Endothelial cell of umbilical vein (primary cell): Measurements from ENCODE around the gene KRTCAP2. TPM values are rescaled to one million over a fixed set of nuclear protein-coding genes. Genes with fewer than 3 reads are reported as not detected.

Experiments used
- BruUV-seq: library from RNA; stranded (reverse); fragments of 400-500 nt; replicated peaks from 2 replicates; lab custom pipeline; 2021; lab: Mats Ljungman, UMichigan
- CTCF ChIA-PET: fragments of 300-600, 350-600 bp; sonication (Branson Sonifier 250); formaldehyde crosslinking; loops from one replicate; lab custom pipeline; 2021; ENCODE audit warnings: antibody characterized with exemption, inconsistent platforms; lab: Charles Lee
- POLR2A ChIA-PET: fragments of 300-600, 350-600 bp; sonication (Branson Sonifier 250); formaldehyde crosslinking; loops from one replicate; lab custom pipeline; 2021; ENCODE audit warnings: antibody characterized with exemption, inconsistent platforms; lab: Charles Lee
- DNase-seq: peaks from one replicate; pipeline ENCODE4 v3.0.0-alpha.2; 2011; ENCODE audit warnings: low read depth, low spot score
- FAIRE-seq: peaks from 2 replicates; lab custom pipeline; 2011; peaks lifted over from hg19 to GRCh38; lab: Jason Lieb, UNC
- H2AFZ ChIP-seq: 2 replicates; pipeline ENCODE4 v1.6.0; 2012; ENCODE audit warnings: low read depth, low read length, control low read depth, inconsistent platforms
- H3K27ac ChIP-seq: 2 replicates; pipeline ENCODE4 v1.5.1; 2011; ENCODE audit warnings: low read depth, mild to moderate bottlenecking, control low read depth, low read length, moderate library complexity; ENCODE audit not compliant: insufficient read depth
- H3K27me3 ChIP-seq, 2 experiments: 2 replicates each; pipeline versions ENCODE4 v1.6.0 to v1.6.1; 2011; ENCODE audit warnings: low read length in 2 of 2, mixed read lengths in 1 of 2; ENCODE audit not compliant: control insufficient read depth in 2 of 2, insufficient read depth in 2 of 2
- H3K36me3 ChIP-seq, 2 experiments: 2 replicates in 1 of 2; 3 replicates in 1 of 2; pipeline ENCODE4 v1.5.1; 2011; ENCODE audit warnings: low read length in 2 of 2, mild to moderate bottlenecking in 1 of 2, moderate library complexity in 1 of 2; ENCODE audit not compliant: control insufficient read depth in 2 of 2, insufficient read depth in 2 of 2; ENCODE audit errors: extremely low read depth in 1 of 2
- H3K4me1 ChIP-seq: 3 replicates; pipeline ENCODE4 v1.5.1; 2011; ENCODE audit warnings: mild to moderate bottlenecking, low read length; ENCODE audit not compliant: control insufficient read depth, insufficient read depth; ENCODE audit errors: extremely low read depth
- H3K4me2 ChIP-seq: 2 replicates; pipeline ENCODE4 v1.6.1; 2011; ENCODE audit warnings: low read length, control low read depth, mixed read lengths; ENCODE audit not compliant: insufficient read depth
- H3K4me3 ChIP-seq, 3 experiments: fragments of 200-600 bp in 1 of 3; sonication (generic), shearing (Covaris generic) in 1 of 3; replicated peaks in 1 of 3; 2 replicates each; pipeline ENCODE4 v1.5.1; 2011 to 2016; ENCODE audit warnings: control low read depth in 3 of 3, low read length in 3 of 3, mild to moderate bottlenecking in 2 of 3, inconsistent platforms in 1 of 3, low read depth in 1 of 3, moderate library complexity in 1 of 3; ENCODE audit not compliant: insufficient read depth in 1 of 3
- H3K79me2 ChIP-seq: 2 replicates; pipeline ENCODE4 v1.6.0; 2012; ENCODE audit warnings: low read length, inconsistent platforms; ENCODE audit not compliant: control insufficient read depth, insufficient read depth
- H3K9ac ChIP-seq: replicated peaks from 2 replicates; pipeline ENCODE3; 2011; ENCODE audit warnings: low read length, control low read depth; ENCODE audit not compliant: insufficient read depth; ENCODE audit errors: extremely low read depth
- H3K9me1 ChIP-seq: replicated peaks from 3 replicates; pipeline ENCODE4 v1.6.0; 2011; ENCODE audit warnings: mild to moderate bottlenecking, low read length; ENCODE audit not compliant: control insufficient read depth, insufficient read depth; ENCODE audit errors: extremely low read depth
- H3K9me3 ChIP-seq: replicated peaks from 2 replicates; pipeline ENCODE4 v1.5.1; 2012; ENCODE audit warnings: low read length, inconsistent platforms; ENCODE audit not compliant: control insufficient read depth, insufficient read depth
- H4K20me1 ChIP-seq: replicated peaks from 2 replicates; pipeline ENCODE3; 2011; ENCODE audit warnings: mild to moderate bottlenecking, low read length; ENCODE audit not compliant: control insufficient read depth, insufficient read depth; ENCODE audit errors: extremely low read depth
- CTCF ChIP-seq, 2 donors: IDR thresholded peaks; 1 replicate in 1 of 2; 2 replicates in 1 of 2; pipeline ENCODE4 v1.5.1; 2011; ENCODE audit warnings: low read length in 2 of 2, mild to moderate bottlenecking in 2 of 2, moderate library complexity in 2 of 2, control low read depth in 1 of 2, inconsistent platforms in 1 of 2, low read depth in 1 of 2; ENCODE audit not compliant: insufficient read depth in 1 of 2; ENCODE audit errors: extremely low read depth in 1 of 2
- EZH2 ChIP-seq: IDR thresholded peaks from 2 replicates; pipeline ENCODE4 v1.6.1; 2012; ENCODE audit warnings: borderline replicate concordance, low read depth, mild to moderate bottlenecking, moderate library complexity, low read length, inconsistent platforms; ENCODE audit not compliant: severe bottlenecking
- FOS ChIP-seq: IDR thresholded peaks from 2 replicates; pipeline ENCODE4 v1.6.1; 2011; ENCODE audit warnings: mild to moderate bottlenecking, low read length, moderate library complexity, borderline replicate concordance; ENCODE audit not compliant: insufficient read depth
- GATA2 ChIP-seq: IDR thresholded peaks from 2 replicates; pipeline ENCODE4 v1.7.0; 2011; ENCODE audit warnings: low read depth, mild to moderate bottlenecking, moderate library complexity, mixed read lengths, low read length; ENCODE audit not compliant: insufficient read length, insufficient read depth
- JUN ChIP-seq: IDR thresholded peaks from 2 replicates; pipeline ENCODE4 v1.6.1; 2011; ENCODE audit warnings: borderline replicate concordance, low read depth; ENCODE audit not compliant: insufficient read length, insufficient read depth
- MAX ChIP-seq: IDR thresholded peaks from 2 replicates; pipeline ENCODE4 v1.6.1; 2011; ENCODE audit not compliant: insufficient read depth, insufficient read length
- MYC ChIP-seq: IDR thresholded peaks from one replicate; pipeline ENCODE4 v1.6.1; 2011; ENCODE audit warnings: mild to moderate bottlenecking, low read depth, low read length
- POLR2A ChIP-seq: IDR thresholded peaks from 2 replicates; pipeline ENCODE4 v1.6.1; 2012; ENCODE audit warnings: low read depth, mild to moderate bottlenecking, control low read depth, low read length
- POLR2AphosphoS5 ChIP-seq: IDR thresholded peaks from 2 replicates; pipeline ENCODE4 v1.6.1; 2012; ENCODE audit warnings: low read depth, mild to moderate bottlenecking, control low read depth, low read length, moderate library complexity; ENCODE audit not compliant: insufficient read depth
- dilution Hi-C: fragments of 300-500 bp; cut with MboI; formaldehyde crosslinking; loops from one replicate; pipeline ENCODE4 v1.15.0; 2019; ENCODE audit warnings: low sequenced_read_pairs; ENCODE audit not compliant: extremely low pct_ligation_motif_present
- intact Hi-C: fragments of 100-400 bp; cut with micrococcal nuclease; formaldehyde crosslinking; loops from one replicate; pipeline ENCODE4 v1.10.0; 2022
- polyA plus RNA-seq, 4 experiments: library from polyadenylated mRNA; depleted of rRNA in 3 of 4; stranded (reverse) in 3 of 4; unstranded in 1 of 4; fragments of >200 nt; gene quantifications; 2 replicates each; pipeline versions ENCODE4 v1.2.1 to v1.2.3, GENCODE V29; 2011 to 2012; ENCODE audit warnings: missing spikeins in 1 of 4
- total RNA-seq: library from RNA; stranded (reverse); gene quantifications from 2 replicates; pipeline ENCODE4 v1.2.3, GENCODE V29; 2021

KRTCAP2 gene
- total and polyA plus RNA-seq, 2 donors (not counting 3 experiments of a cell fraction or from before 2014, with no cell fraction given) = 207 to 362 TPM

GRCh38 chr1:155160128-155160527 lies 13.0 kb downstream of the KRTCAP2 start:
- Histone ChIP-seq H3K36me3 (no peaks in the 10 kb centered on the region), H3K27me3 (no peaks in the 10 kb centered on the region), H3K27ac (no peak overlapping the region), H3K9ac (no peak overlapping the region), H2AFZ (no peak overlapping the region), H3K9me1 (no peaks in the 10 kb centered on the region), H4K20me1 (no peaks in the 10 kb centered on the region), H3K4me3 (no peak overlapping the region), H3K4me2 (no peak overlapping the region), H3K9me3 (no peaks in the 10 kb centered on the region), H3K4me1 (no peaks in the 10 kb centered on the region), H3K79me2 (no peaks in the 10 kb centered on the region)
- no peak for DNase-seq
- ChIA-PET CTCF (interaction anchor here (1.6 kb wide), 1 partner anchor 69 kb away, joined by 8 read pairs; no protein-coding TSS in a partner anchor), POLR2A (no interaction called here)
- intact Hi-C loops (no loop called here), dilution Hi-C loops (no loop called here)
- BruUV-seq = no TSS peak
- FAIRE-seq = no peak
- TF ChIP-seq MAX (no peak), POLR2A (no peak), MYC (no peak), CTCF (IDR thresholded peaks at IDR 0.05; ENCODE audit: extremely low read depth in 1 of 2, insufficient read depth in 1 of 2, low read depth in 1 of 2, low read length in 2 of 2) (no peak), POLR2AphosphoS5 (no peak), JUN (no peak), GATA2 (no peak), FOS (no peak), EZH2 (no peak)
